ENCODE measurements around the gene FNBP1L.

DNA sequence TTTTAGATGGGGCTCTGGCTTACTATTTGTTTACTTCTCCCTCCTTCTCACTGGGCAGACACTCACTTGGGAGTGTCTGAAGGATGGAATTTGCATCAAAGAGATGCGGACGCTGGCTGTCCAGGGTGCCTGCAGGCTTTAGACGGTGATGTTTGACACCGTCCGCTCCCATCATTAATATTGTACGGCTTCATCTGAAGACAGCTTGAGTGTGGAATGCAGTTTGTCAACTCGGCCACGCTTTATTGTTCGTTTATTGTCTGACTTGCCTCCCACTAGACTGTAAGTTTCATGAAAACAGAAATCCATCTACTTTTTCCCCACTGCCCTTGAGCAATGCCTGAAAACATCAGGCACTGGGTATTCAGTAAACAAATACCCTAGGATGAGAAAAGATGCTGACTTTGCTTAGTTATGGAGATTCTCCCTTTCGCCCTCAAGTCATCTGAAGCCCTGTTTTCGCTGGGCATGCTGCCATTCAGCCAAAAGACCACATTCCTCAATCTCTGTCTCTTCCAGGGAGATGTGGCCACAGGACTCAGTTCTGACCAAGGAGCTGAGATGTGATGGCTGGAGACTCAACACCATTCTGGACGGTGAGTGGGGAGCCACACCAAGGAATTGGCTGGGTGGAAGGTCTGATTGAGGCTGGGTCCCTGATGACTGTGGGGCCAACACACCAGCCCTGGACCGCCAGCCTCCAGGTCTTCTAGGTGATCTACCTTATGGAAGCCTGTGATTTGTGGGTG lies 146.1 kb downstream of the FNBP1L start:
- TF ChIP-seq, protein P1, sequence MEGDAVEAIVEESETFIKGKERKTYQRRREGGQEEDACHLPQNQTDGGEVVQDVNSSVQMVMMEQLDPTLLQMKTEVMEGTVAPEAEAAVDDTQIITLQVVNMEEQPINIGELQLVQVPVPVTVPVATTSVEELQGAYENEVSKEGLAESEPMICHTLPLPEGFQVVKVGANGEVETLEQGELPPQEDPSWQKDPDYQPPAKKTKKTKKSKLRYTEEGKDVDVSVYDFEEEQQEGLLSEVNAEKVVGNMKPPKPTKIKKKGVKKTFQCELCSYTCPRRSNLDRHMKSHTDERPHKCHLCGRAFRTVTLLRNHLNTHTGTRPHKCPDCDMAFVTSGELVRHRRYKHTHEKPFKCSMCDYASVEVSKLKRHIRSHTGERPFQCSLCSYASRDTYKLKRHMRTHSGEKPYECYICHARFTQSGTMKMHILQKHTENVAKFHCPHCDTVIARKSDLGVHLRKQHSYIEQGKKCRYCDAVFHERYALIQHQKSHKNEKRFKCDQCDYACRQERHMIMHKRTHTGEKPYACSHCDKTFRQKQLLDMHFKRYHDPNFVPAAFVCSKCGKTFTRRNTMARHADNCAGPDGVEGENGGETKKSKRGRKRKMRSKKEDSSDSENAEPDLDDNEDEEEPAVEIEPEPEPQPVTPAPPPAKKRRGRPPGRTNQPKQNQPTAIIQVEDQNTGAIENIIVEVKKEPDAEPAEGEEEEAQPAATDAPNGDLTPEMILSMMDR (conservative IDR thresholded peaks at IDR 0.05; ENCODE audit: low read length) = no peak
- no peak for TF ChIP-seq EZH2phosphoT487 (IDR thresholded peaks at IDR 0.05; ENCODE audit: borderline replicate concordance)

Measured in Loucy (cell line).